Upper lobe of right lung (tissue), 1 donor: ENCODE measurements around the gene SURF6. TPM values are rescaled to one million over a fixed set of nuclear protein-coding genes. Genes with fewer than 3 reads are reported as not detected.

ENCODE experiments used
- ATAC-seq: fragments of 200-7000 bp; cut with Tn5 transposase; one replicate; pipeline ENCODE4 v1.9.1; 2020; ENCODE audit warnings: mild to moderate bottlenecking, moderate library complexity
- DNase-seq: peaks from one replicate; pipeline ENCODE4 v3.0.0-alpha.2; 2020
- H3K27ac ChIP-seq: fragments of 200-600 bp; one replicate; pipeline ENCODE4 v1.8.0; 2022
- H3K27me3 ChIP-seq: fragments of 200-600 bp; one replicate; pipeline ENCODE4 v1.8.0; 2022; ENCODE audit warnings: mild to moderate bottlenecking
- H3K36me3 ChIP-seq: fragments of 200-600 bp; one replicate; pipeline ENCODE4 v1.8.0; 2022
- H3K4me1 ChIP-seq: fragments of 200-600 bp; one replicate; pipeline ENCODE4 v1.8.0; 2022
- H3K4me3 ChIP-seq: fragments of 200-600 bp; one replicate; pipeline ENCODE4 v1.8.0; 2022; ENCODE audit warnings: mild to moderate bottlenecking
- H3K9me3 ChIP-seq: fragments of 200-600 bp; one replicate; pipeline ENCODE4 v1.8.0; 2022
- CTCF ChIP-seq: fragments of 200-600 bp; IDR thresholded peaks from one replicate; pipeline ENCODE4 v1.8.0; 2022; ENCODE audit warnings: antibody characterized with exemption
- intact Hi-C: fragments of 100-400 bp; cut with DNase I; formaldehyde crosslinking; loops from one replicate; pipeline ENCODE4 v1.11.0; 2022
- total RNA-seq: library from RNA; stranded (reverse); fragmentation: NEBNext Ultra II Directional; extraction: Animal tissue kit (Norgen Biotek cat#: 25700); gene quantifications from one replicate; pipeline ENCODE4 v1.2.1, GENCODE V29; 2021
- donor health status: DM: no; HTN: yes; CAD: no; lungs with severe emphysema.

Gene SURF6
- total RNA-seq, 1 donor from 2014 or later: 15.9 TPM

- Histone ChIP-seq H3K27ac (no peak overlapping the region), H3K36me3 (peaks cover 54% of the 10 kb centered on the region), H3K4me1 (peaks cover 32% of the 10 kb centered on the region), H3K4me3 (no peak overlapping the region), H3K27me3 (no peaks in the 10 kb centered on the region), H3K9me3 (no peaks in the 10 kb centered on the region)
- no peak for TF ChIP-seq CTCF
- DNase-seq (no peak), ATAC-seq (no peak)
- intact Hi-C loops: no loop called here
These were observed 16.8 kb upstream of the SURF6 start for GRCh38 chr9:133352635-133353340.

- no peaks in the 10 kb centered on the region for H3K27me3 ChIP-seq
- TF ChIP-seq CTCF: peak; percentile 57
- DNase-seq: no peak
- no peaks in the 10 kb centered on the region for H3K9me3 ChIP-seq
- H3K4me1 ChIP-seq: peaks cover 26% of the 10 kb centered on the region
- intact Hi-C loops: no loop called here
- H3K36me3 ChIP-seq: peaks cover 54% of the 10 kb centered on the region
- H3K4me3 ChIP-seq: no peak overlapping the region
- peak; percentile 15 for ATAC-seq
- no peak overlapping the region for H3K27ac ChIP-seq
These were observed 16.1 kb upstream of the SURF6 start for GRCh38 chr9:133351908-133352634.

GRCh38 chr9:133351526-133351907, 15.5 kb upstream of the SURF6 start:
- DNase-seq (no peak), ATAC-seq (no peak)
- Histone ChIP-seq H3K27me3 (no peaks in the 10 kb centered on the region), H3K4me3 (no peak overlapping the region), H3K27ac (no peak overlapping the region), H3K36me3 (peaks cover 54% of the 10 kb centered on the region), H3K4me1 (peaks cover 28% of the 10 kb centered on the region), H3K9me3 (no peaks in the 10 kb centered on the region)
- TF ChIP-seq CTCF: no peak
- intact Hi-C loops: no loop called here

- Histone ChIP-seq H3K4me3 (no peak overlapping the region), H3K36me3 (peaks cover 62% of the 10 kb centered on the region), H3K27ac (no peak overlapping the region), H3K4me1 (peaks cover 25% of the 10 kb centered on the region), H3K27me3 (no peaks in the 10 kb centered on the region), H3K9me3 (no peaks in the 10 kb centered on the region)
- no peak for DNase-seq
- ATAC-seq: no peak
- TF ChIP-seq CTCF: no peak
- intact Hi-C loops: no loop called here
These were observed 14.1 kb upstream of the SURF6 start for GRCh38 chr9:133349965-133350616.

GRCh38 chr9:133348718-133349573, 13.0 kb upstream of the SURF6 start:
- no peak for DNase-seq
- Histone ChIP-seq H3K4me1 (peaks cover 24% of the 10 kb centered on the region), H3K36me3 (peaks cover 69% of the 10 kb centered on the region), H3K27me3 (no peaks in the 10 kb centered on the region), H3K4me3 (peak overlapping the region; percentile 94), H3K9me3 (no peaks in the 10 kb centered on the region), H3K27ac (peak overlapping the region; percentile 94)
- ATAC-seq: no peak
- intact Hi-C loops: no loop called here
- TF ChIP-seq CTCF: no peak
